ENCODE results near the gene PPP4R1.

GRCh38 chr18:9655232-9655767 lies 40.9 kb upstream of the PPP4R1 start:
- no peak for TF ChIP-seq CTCF (IDR thresholded peaks at IDR 0.05)
- TF ChIP-seq POLR2A (IDR thresholded peaks at IDR 0.05) = no peak
